Measurements from ENCODE around the gene MAN2A2.

Gene MAN2A2

GRCh38 chr15:90881181-90881977 lies 21.7 kb upstream of the MAN2A2 start:
- no peak for TF ChIP-seq CTCF (IDR thresholded peaks at IDR 0.05; ENCODE audit: extremely low read depth, missing control alignments)

GRCh38 chr15:90881978-90882721 lies 21.0 kb upstream of the MAN2A2 start:
- DNase-seq (ENCODE audit: low spot score) = no peak
- TF ChIP-seq CTCF (IDR thresholded peaks at IDR 0.05; ENCODE audit: extremely low read depth, missing control alignments) = no peak

More at GRCh38 chr15:90881181-90881977, 21.7 kb upstream of the MAN2A2 start:
- no peak for DNase-seq (ENCODE audit: low spot score)

DNA sequence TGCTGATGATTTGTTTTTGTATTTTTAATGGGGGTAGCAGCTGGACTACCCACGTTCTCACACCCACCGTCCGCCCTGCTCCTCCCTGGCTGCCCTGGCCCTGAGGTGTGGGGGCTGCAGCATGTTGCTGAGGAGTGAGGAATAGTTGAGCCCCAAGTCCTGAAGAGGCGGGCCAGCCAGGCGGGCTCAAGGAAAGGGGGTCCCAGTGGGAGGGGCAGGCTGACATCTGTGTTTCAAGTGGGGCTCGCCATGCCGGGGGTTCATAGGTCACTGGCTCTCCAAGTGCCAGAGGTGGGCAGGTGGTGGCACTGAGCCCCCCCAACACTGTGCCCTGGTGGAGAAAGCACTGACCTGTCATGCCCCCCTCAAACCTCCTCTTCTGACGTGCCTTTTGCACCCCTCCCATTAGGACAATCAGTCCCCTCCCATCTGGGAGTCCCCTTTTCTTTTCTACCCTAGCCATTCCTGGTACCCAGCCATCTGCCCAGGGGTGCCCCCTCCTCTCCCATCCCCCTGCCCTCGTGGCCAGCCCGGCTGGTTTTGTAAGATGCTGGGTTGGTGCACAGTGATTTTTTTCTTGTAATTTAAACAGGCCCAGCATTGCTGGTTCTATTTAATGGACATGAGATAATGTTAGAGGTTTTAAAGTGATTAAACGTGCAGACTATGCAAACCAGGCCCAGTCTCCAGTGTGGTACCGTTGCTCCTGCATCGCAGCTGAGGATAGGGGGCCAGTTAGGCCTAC lies 20.1 kb upstream of the MAN2A2 start:
- no peak for TF ChIP-seq CTCF (IDR thresholded peaks at IDR 0.05; ENCODE audit: extremely low read depth, missing control alignments)
- no peak for DNase-seq (ENCODE audit: low spot score)

- no peak for TF ChIP-seq CTCF (IDR thresholded peaks at IDR 0.05; ENCODE audit: extremely low read depth, missing control alignments)
These were observed 19.6 kb upstream of the MAN2A2 start for GRCh38 chr15:90883526-90883975.

DNA sequence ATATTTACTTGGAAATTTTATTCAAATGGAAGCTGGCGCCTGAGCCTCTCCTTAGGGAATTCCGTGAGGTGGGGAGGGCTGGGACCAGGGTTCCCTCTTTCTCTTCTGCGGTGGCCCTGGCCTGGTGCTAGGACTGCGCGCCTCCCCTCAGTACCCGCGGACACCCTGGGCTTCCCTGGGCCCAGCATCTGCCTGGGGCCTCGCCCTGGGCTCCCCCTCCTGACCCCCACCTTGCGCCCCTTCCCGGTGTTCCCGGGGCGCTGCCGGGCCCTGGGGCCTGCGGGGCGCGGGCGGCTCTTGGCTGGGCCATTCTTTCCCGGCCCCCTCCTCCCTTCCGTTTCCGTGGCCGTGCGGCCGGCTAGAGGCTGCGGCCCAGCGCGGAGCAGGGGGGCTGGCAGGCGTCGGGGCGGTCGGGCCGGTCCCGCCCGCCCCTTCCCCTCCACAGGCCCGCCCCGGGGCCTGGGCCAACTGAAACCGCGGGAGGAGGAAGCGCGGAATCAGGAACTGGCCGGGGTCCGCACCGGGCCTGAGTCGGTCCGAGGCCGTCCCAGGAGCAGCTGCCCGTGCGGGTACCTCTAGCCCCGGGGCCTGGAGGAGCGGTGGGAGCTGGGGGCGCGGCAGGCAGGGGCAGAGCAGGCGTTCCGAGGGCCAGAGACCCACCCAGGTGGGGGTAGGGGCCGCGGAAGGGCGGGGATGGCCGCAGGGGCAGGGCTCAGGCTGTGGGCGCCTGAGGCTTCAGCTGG lies 19.0 kb upstream of the MAN2A2 start, which contains the start of gene FES:
TSS of gene FES (plus strand) at position 529 of the 743 bp plus-strand sequence. CDS start 542 bp downstream, outside the sequence.
- DNase-seq (ENCODE audit: low spot score) = peak; percentile 69

More at GRCh38 chr15:90883526-90883975, 19.6 kb upstream of the MAN2A2 start:
- no peak for DNase-seq (ENCODE audit: low spot score)

More for the DNA sequence above, 19.0 kb upstream of the MAN2A2 start, which contains the start of gene FES:
- TF ChIP-seq CTCF (IDR thresholded peaks at IDR 0.05; ENCODE audit: extremely low read depth, missing control alignments) = no peak

All from GM20000 (cell line).